ENCODE measurements around the gene BBC3.
A peak's percentile ranks its signal among the peaks of the same experiment; 100 is the strongest.

BBC3 gene

GRCh38 chr19:47230054-47230920 lies 712 bp downstream of the BBC3 start:
- peak; percentile 38 for DNase-seq

- DNase-seq = no peak
These were observed 1.3 kb downstream of the BBC3 start for GRCh38 chr19:47229676-47230053.

GRCh38 chr19:47228937-47229675 lies 1.9 kb downstream of the BBC3 start:
- no peak for DNase-seq

- peak; percentile 31 for DNase-seq
These were observed 2.6 kb downstream of the BBC3 start for GRCh38 chr19:47228168-47228936.

GRCh38 chr19:47227352-47228167 lies 3.4 kb downstream of the BBC3 start:
- peak; percentile 92 for DNase-seq

GRCh38 chr19:47226426-47227351 lies 4.3 kb downstream of the BBC3 start:
- peak; percentile 96 for DNase-seq

GRCh38 chr19:47225746-47226425 lies 5.1 kb downstream of the BBC3 start:
- peak; percentile 86 for DNase-seq

GRCh38 chr19:47221890-47222289 lies 9.1 kb downstream of the BBC3 start:
- DNase-seq = no peak

GRCh38 chr19:47221080-47221841 lies 9.7 kb downstream of the BBC3 start:
- DNase-seq = no peak

GRCh38 chr19:47215581-47215980 lies 15.4 kb downstream of the BBC3 start:
- no peak for DNase-seq

- peak; percentile 86 for DNase-seq
These were observed 20.2 kb downstream of the BBC3 start for GRCh38 chr19:47210689-47211316.

GRCh38 chr19:47210180-47210490 lies 20.9 kb downstream of the BBC3 start:
- no peak for DNase-seq

GRCh38 chr19:47209319-47210179 lies 21.4 kb downstream of the BBC3 start:
- DNase-seq = no peak

GRCh38 chr19:47203254-47203653 lies 27.7 kb downstream of the BBC3 start:
- DNase-seq = no peak

- no peak for DNase-seq
These were observed 30.5 kb downstream of the BBC3 start for GRCh38 chr19:47200530-47200929.

GRCh38 chr19:47197141-47197540 lies 33.9 kb downstream of the BBC3 start:
- DNase-seq = no peak

GRCh38 chr19:47195434-47195833 lies 35.6 kb downstream of the BBC3 start:
- DNase-seq = no peak

- DNase-seq = no peak
These were observed 40.8 kb downstream of the BBC3 start for GRCh38 chr19:47190167-47190727.
